ENCODE data around the gene MFSD12.

DNA sequence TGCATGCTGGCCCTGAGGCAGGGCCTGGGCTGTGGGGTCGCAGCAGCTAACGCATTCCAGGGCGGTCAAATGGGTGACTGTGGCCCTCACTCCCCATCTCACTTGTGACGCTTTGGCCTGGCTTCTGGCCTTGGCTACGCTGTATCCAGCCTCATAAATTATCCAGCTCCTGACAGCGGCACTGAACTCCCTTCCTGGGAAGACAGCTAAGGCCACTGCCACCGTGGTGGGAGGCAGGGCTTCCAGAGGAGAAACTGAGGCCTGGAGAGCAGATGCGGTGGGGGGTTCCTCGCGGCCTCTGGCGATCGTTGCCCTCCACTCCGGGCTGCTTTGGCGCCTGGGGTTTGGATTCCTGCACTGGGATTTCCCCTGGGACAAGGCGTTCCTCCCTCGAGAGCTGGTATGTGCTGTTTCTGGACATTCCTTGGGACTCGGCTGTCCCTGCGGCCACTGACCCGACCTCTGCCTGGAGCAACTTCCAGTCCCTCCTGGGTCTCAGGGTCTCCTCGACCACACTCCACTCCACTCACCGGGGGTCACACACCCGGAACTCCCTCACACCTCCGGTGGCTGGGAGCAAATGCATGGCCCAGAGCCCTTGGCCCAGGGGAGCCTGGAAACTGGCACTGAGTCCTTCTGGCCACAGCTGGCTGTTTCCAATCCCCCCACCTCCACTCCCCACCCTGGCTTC, 45.9 kb upstream of the MFSD12 start:
- TF ChIP-seq, protein P1, sequence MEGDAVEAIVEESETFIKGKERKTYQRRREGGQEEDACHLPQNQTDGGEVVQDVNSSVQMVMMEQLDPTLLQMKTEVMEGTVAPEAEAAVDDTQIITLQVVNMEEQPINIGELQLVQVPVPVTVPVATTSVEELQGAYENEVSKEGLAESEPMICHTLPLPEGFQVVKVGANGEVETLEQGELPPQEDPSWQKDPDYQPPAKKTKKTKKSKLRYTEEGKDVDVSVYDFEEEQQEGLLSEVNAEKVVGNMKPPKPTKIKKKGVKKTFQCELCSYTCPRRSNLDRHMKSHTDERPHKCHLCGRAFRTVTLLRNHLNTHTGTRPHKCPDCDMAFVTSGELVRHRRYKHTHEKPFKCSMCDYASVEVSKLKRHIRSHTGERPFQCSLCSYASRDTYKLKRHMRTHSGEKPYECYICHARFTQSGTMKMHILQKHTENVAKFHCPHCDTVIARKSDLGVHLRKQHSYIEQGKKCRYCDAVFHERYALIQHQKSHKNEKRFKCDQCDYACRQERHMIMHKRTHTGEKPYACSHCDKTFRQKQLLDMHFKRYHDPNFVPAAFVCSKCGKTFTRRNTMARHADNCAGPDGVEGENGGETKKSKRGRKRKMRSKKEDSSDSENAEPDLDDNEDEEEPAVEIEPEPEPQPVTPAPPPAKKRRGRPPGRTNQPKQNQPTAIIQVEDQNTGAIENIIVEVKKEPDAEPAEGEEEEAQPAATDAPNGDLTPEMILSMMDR (conservative IDR thresholded peaks at IDR 0.05; ENCODE audit: low read depth, low read length), result no peak
- no peak for TF ChIP-seq EZH2 (IDR thresholded peaks at IDR 0.05; ENCODE audit: low read length, unreplicated experiment)

Data from PC-3 (cell line).